Cardiac fibroblast (primary cell): ENCODE data around the gene KIAA1191.

Experiments used
- DNase-seq, 2 donors: peaks; one replicate each; pipeline versions ENCODE4 v3.0.0 to v3.0.0-alpha.2; 2010; ENCODE audit warnings: low read depth in 2 of 2
- H3K4me3 ChIP-seq, 2 donors: replicated peaks in 1 of 2; 1 replicate in 1 of 2; 2 replicates in 1 of 2; pipeline ENCODE4 v1.5.1; 2011; ENCODE audit warnings: low read depth in 2 of 2, low read length in 2 of 2, mild to moderate bottlenecking in 2 of 2, moderate library complexity in 1 of 2
- CTCF ChIP-seq: IDR thresholded peaks from one replicate; pipeline ENCODE4 v1.5.1; 2011; ENCODE audit warnings: low read depth, mild to moderate bottlenecking, low read length, inconsistent platforms

The KIAA1191 gene

GRCh38 chr5:176365351-176366231 is 4.0 kb upstream of the KIAA1191 start, which contains the start of gene ARL10:
Gene ARL10, plus strand, starts transcription at chr5:176365487. Its CDS starts 77 bp downstream, at chr5:176365564.
- no peak for TF ChIP-seq CTCF
- peak; percentile 50 to 54 for DNase-seq
- peak within 1 kb of the TSS; percentile 58 to 65 for H3K4me3 ChIP-seq

GRCh38 chr5:176364765-176365350 is 3.3 kb upstream of the KIAA1191 start:
- TF ChIP-seq CTCF = no peak
- no peak for DNase-seq
- H3K4me3 ChIP-seq = peak overlapping the region; percentile 58 to 65

GRCh38 chr5:176362233-176362490 is 598 bp upstream of the KIAA1191 start:
- no peak for TF ChIP-seq CTCF
- H3K4me3 ChIP-seq = peak overlapping the region; percentile 96 to 98
- no peak for DNase-seq

GRCh38 chr5:176360894-176361436 is 599 bp downstream of the KIAA1191 start:
- H3K4me3 ChIP-seq = peak overlapping the region; percentile 96 to 98
- DNase-seq = peak; percentile 6 to 9
- no peak for TF ChIP-seq CTCF

GRCh38 chr5:176359658-176360057 is 1.9 kb downstream of the KIAA1191 start:
- peak in 1 of 2 donors; percentile 15 for DNase-seq
- no peak overlapping the region for H3K4me3 ChIP-seq
- no peak for TF ChIP-seq CTCF

GRCh38 chr5:176356179-176356566 is 5.4 kb downstream of the KIAA1191 start:
- no peak overlapping the region for H3K4me3 ChIP-seq
- TF ChIP-seq CTCF = no peak

More at GRCh38 chr5:176356179-176356566, 5.4 kb downstream of the KIAA1191 start:
- no peak for DNase-seq
